HepG2 (cell line): Measurements from ENCODE around the gene FUT1. TPM values are rescaled to one million over a fixed set of nuclear protein-coding genes. Genes with fewer than 3 reads are reported as not detected.

Experiments used
- ETV5 ChIP-seq: IDR thresholded peaks from 2 replicates; pipeline ENCODE4 v1.6.1; 2018; ENCODE audit warnings: missing biosample characterization, missing genetic modification reagents, inconsistent platforms, borderline replicate concordance
- GABPA ChIP-seq, 2 experiments: IDR thresholded peaks; 2 replicates each; pipeline ENCODE4 v1.6.1; 2011 to 2016; ENCODE audit warnings: low read depth in 2 of 2, low read length in 1 of 2, missing biosample characterization in 1 of 2, missing genetic modification characterization in 1 of 2
- GATAD2A ChIP-seq: IDR thresholded peaks from 2 replicates; pipeline ENCODE4 v1.6.1; 2016
- GFI1 ChIP-seq: sonication (generic); formaldehyde crosslinking; IDR thresholded peaks from 2 replicates; pipeline ENCODE4 v1.5.0; 2020; ENCODE audit warnings: missing genetic modification reagents, mild to moderate bottlenecking, borderline replicate concordance
- MEF2D ChIP-seq: sonication (generic); formaldehyde crosslinking; IDR thresholded peaks from 2 replicates; pipeline ENCODE4 v1.5.1; 2020; ENCODE audit warnings: mild to moderate bottlenecking, missing genetic modification reagents
- RAD51 ChIP-seq: fragments of 450-650 bp; IDR thresholded peaks from 2 replicates; pipeline ENCODE4 v1.6.1; 2016; ENCODE audit warnings: borderline replicate concordance
- SKI ChIP-seq: fragments of 450-650 bp; IDR thresholded peaks from one replicate; pipeline ENCODE4 v1.6.1; 2018; ENCODE audit warnings: mild to moderate bottlenecking; ENCODE audit not compliant: partially characterized antibody
- SRSF4 ChIP-seq: fragments of 200-400 bp; formaldehyde crosslinking; IDR thresholded peaks from one replicate; pipeline ENCODE4 v1.6.1; 2018; ENCODE audit warnings: mild to moderate bottlenecking, low read depth, low read length, moderate library complexity; ENCODE audit not compliant: poor library complexity, severe bottlenecking
- ZMYM3 ChIP-seq: sonication (generic); formaldehyde crosslinking; IDR thresholded peaks from 2 replicates; pipeline ENCODE4 v1.5.1; 2020; ENCODE audit warnings: mild to moderate bottlenecking, missing genetic modification reagents
- ZNF30 ChIP-seq: sonication (generic); formaldehyde crosslinking; IDR thresholded peaks from 2 replicates; pipeline ENCODE4 v1.5.0; 2020; ENCODE audit warnings: mild to moderate bottlenecking, missing genetic modification reagents
- ZNF33A ChIP-seq: sonication (generic); formaldehyde crosslinking; IDR thresholded peaks from 2 replicates; pipeline ENCODE4 v1.5.1; 2020; ENCODE audit warnings: missing genetic modification reagents, mild to moderate bottlenecking, moderate library complexity, borderline replicate concordance
- ZNF552 ChIP-seq: sonication (generic); formaldehyde crosslinking; IDR thresholded peaks from 2 replicates; pipeline ENCODE4 v1.9.0; 2022; ENCODE audit warnings: missing genetic modification reagents, mild to moderate bottlenecking, borderline replicate concordance
- polyA plus RNA-seq, 8 experiments: library from polyadenylated mRNA; depleted of rRNA in 3 of 8; stranded (reverse) in 7 of 8; unstranded in 1 of 8; fragments of >200 nt; fragmentation: Illumina TruSeq in 4 of 8; extraction: Trizol in 4 of 8; gene quantifications; 2 replicates each; pipeline versions ENCODE4 v1.2.1 to v1.2.3, GENCODE V29; 2011 to 2016; ENCODE audit warnings: low read depth in 4 of 8, missing spikeins in 1 of 8, mixed read lengths in 1 of 8; ENCODE audit not compliant: insufficient read depth in 1 of 8
- total RNA-seq, 5 experiments: library from RNA; depleted of rRNA; stranded (reverse); fragments of >200 nt; fragmentation: Illumina TruSeq; extraction: Trizol; gene quantifications; 2 replicates each; pipeline ENCODE4 v1.2.3, GENCODE V29; 2016; ENCODE audit warnings: low read depth in 1 of 5
- TF ChIP-seq, protein P1 (sequence below): sonication (generic); formaldehyde crosslinking; IDR thresholded peaks from 2 replicates; pipeline ENCODE4 v1.5.1; 2020; ENCODE audit warnings: mild to moderate bottlenecking, missing genetic modification reagents, moderate library complexity
- TF ChIP-seq, protein P2 (sequence below): sonication (generic); formaldehyde crosslinking; IDR thresholded peaks from 2 replicates; pipeline ENCODE4 v1.4.0; 2020; ENCODE audit warnings: missing genetic modification reagents; ENCODE audit errors: not compliant biosample characterization
- TF ChIP-seq, protein P3 (sequence below): sonication (generic); formaldehyde crosslinking; IDR thresholded peaks from 2 replicates; pipeline ENCODE4 v1.4.0; 2020; ENCODE audit warnings: missing genetic modification reagents, borderline replicate concordance

Gene FUT1
- total and polyA plus RNA-seq, 2 of the 13 experiments (the other 11 are each of a cell fraction or from before 2014, with no cell fraction given) = 0.07 to 1.1 TPM

DNA sequence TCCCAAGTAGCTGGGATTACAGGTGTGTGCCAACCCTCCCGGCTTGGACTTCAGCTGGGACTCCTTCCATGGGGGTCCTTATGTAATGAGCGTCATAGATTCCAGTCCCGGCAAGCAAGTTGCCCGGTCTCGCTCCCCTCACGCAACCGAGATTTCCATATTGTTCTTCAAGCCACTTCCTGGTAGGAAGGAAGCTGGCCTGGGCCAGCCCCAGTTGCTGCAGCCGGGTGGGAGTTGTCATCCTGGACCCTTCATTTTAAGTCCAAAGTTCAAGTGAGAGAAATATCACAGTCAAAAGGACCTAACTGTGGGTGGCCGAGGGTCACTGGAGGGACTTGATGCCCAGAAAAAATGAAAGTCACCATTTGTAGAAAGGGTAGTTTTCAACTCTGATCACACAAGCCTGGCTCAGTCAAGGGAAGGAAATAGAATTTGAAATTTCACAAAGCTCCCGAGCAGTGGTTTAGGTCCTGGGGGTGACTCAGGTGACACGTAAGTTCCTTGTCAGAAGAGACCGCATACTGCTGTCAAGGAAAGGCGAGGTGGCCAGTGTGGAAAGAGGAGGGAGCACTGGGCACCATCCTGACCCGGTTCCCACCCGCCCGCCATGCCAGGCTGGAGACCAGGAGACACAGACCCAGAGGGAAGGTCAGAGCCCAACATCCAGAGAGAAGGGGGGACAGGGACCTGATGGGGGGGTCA is 8.2 kb upstream of the FUT1 start (continued):
- TF ChIP-seq GFI1 (0 out of 2 replicates have a peak, but pooled peaks have one; percentile 20), SKI (no peak), ZNF33A (no peak), ZNF552 (no peak), ZMYM3 (CRISPR knock-in tag) (peak; percentile 19; the same call in 1 of the 2 replicates), SRSF4 (no peak), ZNF30 (CRISPR knock-in tag) (no peak), MEF2D (CRISPR knock-in tag) (no peak), ETV5 (CRISPR knock-in tag) (peak; percentile 27; the same call in 1 of the 2 replicates), RAD51 (no peak), GATAD2A (CRISPR knock-in tag) (peak; percentile 60; the same call in 1 of the 2 replicates), GABPA (IDR thresholded peaks at IDR 0.05; ENCODE audit: low read depth, low read length) (no peak), GABPA (CRISPR knock-in tag; IDR thresholded peaks at IDR 0.05; ENCODE audit: low read depth) (0 out of 2 replicates have a peak, but pooled peaks have one; percentile 9)
- TF ChIP-seq, protein P1, sequence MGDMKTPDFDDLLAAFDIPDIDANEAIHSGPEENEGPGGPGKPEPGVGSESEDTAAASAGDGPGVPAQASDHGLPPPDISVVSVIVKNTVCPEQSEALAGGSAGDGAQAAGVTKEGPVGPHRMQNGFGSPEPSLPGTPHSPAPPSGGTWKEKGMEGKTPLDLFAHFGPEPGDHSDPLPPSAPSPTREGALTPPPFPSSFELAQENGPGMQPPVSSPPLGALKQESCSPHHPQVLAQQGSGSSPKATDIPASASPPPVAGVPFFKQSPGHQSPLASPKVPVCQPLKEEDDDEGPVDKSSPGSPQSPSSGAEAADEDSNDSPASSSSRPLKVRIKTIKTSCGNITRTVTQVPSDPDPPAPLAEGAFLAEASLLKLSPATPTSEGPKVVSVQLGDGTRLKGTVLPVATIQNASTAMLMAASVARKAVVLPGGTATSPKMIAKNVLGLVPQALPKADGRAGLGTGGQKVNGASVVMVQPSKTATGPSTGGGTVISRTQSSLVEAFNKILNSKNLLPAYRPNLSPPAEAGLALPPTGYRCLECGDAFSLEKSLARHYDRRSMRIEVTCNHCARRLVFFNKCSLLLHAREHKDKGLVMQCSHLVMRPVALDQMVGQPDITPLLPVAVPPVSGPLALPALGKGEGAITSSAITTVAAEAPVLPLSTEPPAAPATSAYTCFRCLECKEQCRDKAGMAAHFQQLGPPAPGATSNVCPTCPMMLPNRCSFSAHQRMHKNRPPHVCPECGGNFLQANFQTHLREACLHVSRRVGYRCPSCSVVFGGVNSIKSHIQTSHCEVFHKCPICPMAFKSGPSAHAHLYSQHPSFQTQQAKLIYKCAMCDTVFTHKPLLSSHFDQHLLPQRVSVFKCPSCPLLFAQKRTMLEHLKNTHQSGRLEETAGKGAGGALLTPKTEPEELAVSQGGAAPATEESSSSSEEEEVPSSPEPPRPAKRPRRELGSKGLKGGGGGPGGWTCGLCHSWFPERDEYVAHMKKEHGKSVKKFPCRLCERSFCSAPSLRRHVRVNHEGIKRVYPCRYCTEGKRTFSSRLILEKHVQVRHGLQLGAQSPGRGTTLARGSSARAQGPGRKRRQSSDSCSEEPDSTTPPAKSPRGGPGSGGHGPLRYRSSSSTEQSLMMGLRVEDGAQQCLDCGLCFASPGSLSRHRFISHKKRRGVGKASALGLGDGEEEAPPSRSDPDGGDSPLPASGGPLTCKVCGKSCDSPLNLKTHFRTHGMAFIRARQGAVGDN (CRISPR knock-in tag) = peak; percentile 46
- TF ChIP-seq, protein P2, sequence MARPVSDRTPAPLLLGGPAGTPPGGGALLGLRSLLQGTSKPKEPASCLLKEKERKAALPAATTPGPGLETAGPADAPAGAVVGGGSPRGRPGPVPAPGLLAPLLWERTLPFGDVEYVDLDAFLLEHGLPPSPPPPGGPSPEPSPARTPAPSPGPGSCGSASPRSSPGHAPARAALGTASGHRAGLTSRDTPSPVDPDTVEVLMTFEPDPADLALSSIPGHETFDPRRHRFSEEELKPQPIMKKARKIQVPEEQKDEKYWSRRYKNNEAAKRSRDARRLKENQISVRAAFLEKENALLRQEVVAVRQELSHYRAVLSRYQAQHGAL (CRISPR knock-in tag) = no peak
- TF ChIP-seq, protein P3, sequence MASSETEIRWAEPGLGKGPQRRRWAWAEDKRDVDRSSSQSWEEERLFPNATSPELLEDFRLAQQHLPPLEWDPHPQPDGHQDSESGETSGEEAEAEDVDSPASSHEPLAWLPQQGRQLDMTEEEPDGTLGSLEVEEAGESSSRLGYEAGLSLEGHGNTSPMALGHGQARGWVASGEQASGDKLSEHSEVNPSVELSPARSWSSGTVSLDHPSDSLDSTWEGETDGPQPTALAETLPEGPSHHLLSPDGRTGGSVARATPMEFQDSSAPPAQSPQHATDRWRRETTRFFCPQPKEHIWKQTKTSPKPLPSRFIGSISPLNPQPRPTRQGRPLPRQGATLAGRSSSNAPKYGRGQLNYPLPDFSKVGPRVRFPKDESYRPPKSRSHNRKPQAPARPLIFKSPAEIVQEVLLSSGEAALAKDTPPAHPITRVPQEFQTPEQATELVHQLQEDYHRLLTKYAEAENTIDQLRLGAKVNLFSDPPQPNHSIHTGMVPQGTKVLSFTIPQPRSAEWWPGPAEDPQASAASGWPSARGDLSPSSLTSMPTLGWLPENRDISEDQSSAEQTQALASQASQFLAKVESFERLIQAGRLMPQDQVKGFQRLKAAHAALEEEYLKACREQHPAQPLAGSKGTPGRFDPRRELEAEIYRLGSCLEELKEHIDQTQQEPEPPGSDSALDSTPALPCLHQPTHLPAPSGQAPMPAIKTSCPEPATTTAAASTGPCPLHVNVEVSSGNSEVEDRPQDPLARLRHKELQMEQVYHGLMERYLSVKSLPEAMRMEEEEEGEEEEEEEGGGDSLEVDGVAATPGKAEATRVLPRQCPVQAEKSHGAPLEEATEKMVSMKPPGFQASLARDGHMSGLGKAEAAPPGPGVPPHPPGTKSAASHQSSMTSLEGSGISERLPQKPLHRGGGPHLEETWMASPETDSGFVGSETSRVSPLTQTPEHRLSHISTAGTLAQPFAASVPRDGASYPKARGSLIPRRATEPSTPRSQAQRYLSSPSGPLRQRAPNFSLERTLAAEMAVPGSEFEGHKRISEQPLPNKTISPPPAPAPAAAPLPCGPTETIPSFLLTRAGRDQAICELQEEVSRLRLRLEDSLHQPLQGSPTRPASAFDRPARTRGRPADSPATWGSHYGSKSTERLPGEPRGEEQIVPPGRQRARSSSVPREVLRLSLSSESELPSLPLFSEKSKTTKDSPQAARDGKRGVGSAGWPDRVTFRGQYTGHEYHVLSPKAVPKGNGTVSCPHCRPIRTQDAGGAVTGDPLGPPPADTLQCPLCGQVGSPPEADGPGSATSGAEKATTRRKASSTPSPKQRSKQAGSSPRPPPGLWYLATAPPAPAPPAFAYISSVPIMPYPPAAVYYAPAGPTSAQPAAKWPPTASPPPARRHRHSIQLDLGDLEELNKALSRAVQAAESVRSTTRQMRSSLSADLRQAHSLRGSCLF (CRISPR knock-in tag) = no peak
